ENCODE measurements around the gene ZNF275.

Gene ZNF275

DNA sequence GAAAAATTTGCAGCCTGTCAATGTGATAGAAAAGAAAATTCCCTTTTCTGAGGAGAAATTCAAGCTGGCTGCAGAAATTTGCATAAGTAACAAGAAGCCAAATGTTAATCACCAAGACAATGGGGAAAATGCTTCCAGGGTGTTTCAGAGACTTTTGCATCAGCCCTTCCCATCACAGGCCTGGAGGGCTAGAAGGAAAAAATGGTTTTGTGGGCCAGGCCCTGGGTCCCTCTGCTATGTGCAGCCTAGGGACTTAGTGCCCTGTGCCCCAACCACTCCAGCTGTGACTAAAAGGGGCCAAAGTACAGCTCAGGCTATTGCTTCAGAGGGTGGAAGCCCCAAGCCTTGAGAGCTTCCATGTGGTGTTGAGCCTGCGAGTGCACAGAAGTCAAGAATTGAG, 23.9 kb downstream of the ZNF275 start:
- Mint-ChIP-seq H3K36me3 (peaks cover 0 to 24% of the 10 kb centered on the region in 2 donors), H3K4me1 (no peaks in the 10 kb centered on the region), H3K9me3 (peaks cover 2 to 8% of the 10 kb centered on the region in 2 donors)

GRCh38 chrX:153361781-153362397, 27.9 kb downstream of the ZNF275 start:
- peaks cover 0 to 16% of the 10 kb centered on the region in 2 donors for H3K36me3 Mint-ChIP-seq
- ATAC-seq (replicated peaks) (no peak), DNase-seq (no peak)
- H3K4me3 Mint-ChIP-seq, result no peak overlapping the region
- no peaks in the 10 kb centered on the region for H3K4me1 Mint-ChIP-seq
- H3K9me3 Mint-ChIP-seq, result peaks cover 2 to 8% of the 10 kb centered on the region in 2 donors
- no peaks in the 10 kb centered on the region for H3K27me3 Mint-ChIP-seq
- H3K27ac Mint-ChIP-seq, result no peak overlapping the region

More for the DNA sequence above, 23.9 kb downstream of the ZNF275 start:
- no peak for ATAC-seq (replicated peaks)
- no peak overlapping the region for H3K4me3 Mint-ChIP-seq
- no peak for DNase-seq
- H3K27ac Mint-ChIP-seq, result no peak overlapping the region
- H3K27me3 Mint-ChIP-seq, result no peaks in the 10 kb centered on the region

- H3K4me1 Mint-ChIP-seq, result no peaks in the 10 kb centered on the region
- H3K9me3 Mint-ChIP-seq, result no peaks in the 10 kb centered on the region
- no peak overlapping the region for H3K27ac Mint-ChIP-seq
- H3K36me3 Mint-ChIP-seq, result no peaks in the 10 kb centered on the region
- no peak overlapping the region for H3K4me3 Mint-ChIP-seq
- no peak for DNase-seq
- ATAC-seq (replicated peaks), result no peak
- H3K27me3 Mint-ChIP-seq, result no peaks in the 10 kb centered on the region
Measured at GRCh38 chrX:153365670-153366069, 31.7 kb downstream of the ZNF275 start.

DNA sequence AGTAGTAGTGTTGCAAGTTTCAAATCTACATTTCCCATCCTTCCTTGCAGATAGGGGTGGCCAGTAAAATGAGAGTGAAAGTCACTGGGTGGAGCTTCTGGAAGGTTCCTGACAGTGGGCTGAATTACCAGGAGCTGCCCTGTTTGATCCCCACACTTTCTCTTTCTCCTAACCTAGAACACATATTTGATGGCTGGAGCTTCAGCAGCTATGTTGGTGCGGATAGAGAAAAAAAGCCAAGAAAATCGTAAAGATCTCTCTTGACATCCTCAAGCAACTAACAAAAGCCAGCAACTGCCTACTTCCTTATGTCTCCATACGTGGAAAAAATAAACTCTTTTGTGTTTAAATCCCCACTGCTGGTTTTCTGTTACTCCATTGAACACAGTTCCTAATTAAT, 32.2 kb downstream of the ZNF275 start:
- H3K27me3 Mint-ChIP-seq, result no peaks in the 10 kb centered on the region
- H3K4me1 Mint-ChIP-seq, result no peaks in the 10 kb centered on the region
- H3K9me3 Mint-ChIP-seq, result no peaks in the 10 kb centered on the region
- H3K4me3 Mint-ChIP-seq, result no peak overlapping the region
- DNase-seq, result no peak
- no peak for ATAC-seq (replicated peaks)
- no peak overlapping the region for H3K27ac Mint-ChIP-seq
- no peaks in the 10 kb centered on the region for H3K36me3 Mint-ChIP-seq

GRCh38 chrX:153366878-153367538, 33.1 kb downstream of the ZNF275 start:
- H3K27me3 Mint-ChIP-seq, result no peaks in the 10 kb centered on the region
- H3K4me3 Mint-ChIP-seq, result no peak overlapping the region
- no peak for DNase-seq
- ATAC-seq (replicated peaks), result no peak
- H3K27ac Mint-ChIP-seq, result no peak overlapping the region
- H3K4me1 Mint-ChIP-seq, result no peaks in the 10 kb centered on the region
- no peaks in the 10 kb centered on the region for H3K9me3 Mint-ChIP-seq
- no peaks in the 10 kb centered on the region for H3K36me3 Mint-ChIP-seq

GRCh38 chrX:153370293-153371055, 36.5 kb downstream of the ZNF275 start:
- Mint-ChIP-seq H3K27me3 (peaks cover 5 to 7% of the 10 kb centered on the region in 2 donors), H3K36me3 (no peaks in the 10 kb centered on the region), H3K4me3 (no peak overlapping the region), H3K9me3 (no peaks in the 10 kb centered on the region), H3K27ac (no peak overlapping the region), H3K4me1 (no peaks in the 10 kb centered on the region)
- DNase-seq (no peak), ATAC-seq (replicated peaks) (no peak)

GRCh38 chrX:153371256-153371655, 37.3 kb downstream of the ZNF275 start:
- no peak for ATAC-seq (replicated peaks)
- Mint-ChIP-seq H3K36me3 (no peaks in the 10 kb centered on the region), H3K9me3 (no peaks in the 10 kb centered on the region), H3K4me1 (no peaks in the 10 kb centered on the region), H3K27ac (no peak overlapping the region), H3K27me3 (peaks cover 5 to 7% of the 10 kb centered on the region in 2 donors), H3K4me3 (no peak overlapping the region)
- DNase-seq, result no peak

DNA sequence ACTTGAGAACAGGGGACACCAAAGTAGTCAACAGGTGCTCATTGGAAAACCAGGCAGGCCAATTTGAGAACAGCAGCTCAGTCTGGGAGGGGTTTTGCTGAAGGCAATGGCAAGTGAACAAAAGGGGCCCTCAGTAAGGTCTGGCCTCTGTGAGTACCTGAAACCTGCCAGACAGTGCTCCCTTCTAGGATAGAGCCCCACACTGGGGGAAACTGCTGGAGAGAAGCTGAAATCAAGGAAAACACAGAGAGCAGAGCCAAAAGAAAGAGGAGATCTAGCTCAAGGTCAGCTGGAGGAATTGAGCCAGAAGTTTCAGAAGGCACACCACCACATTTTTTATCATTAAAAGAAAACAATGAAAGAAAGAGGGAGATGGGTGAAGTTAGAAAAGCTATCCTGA, 39.0 kb downstream of the ZNF275 start:
- Mint-ChIP-seq H3K4me1 (no peaks in the 10 kb centered on the region), H3K4me3 (no peak overlapping the region), H3K9me3 (no peaks in the 10 kb centered on the region), H3K27ac (no peak overlapping the region), H3K36me3 (no peaks in the 10 kb centered on the region), H3K27me3 (peaks cover 5 to 7% of the 10 kb centered on the region in 2 donors)
- DNase-seq (no peak), ATAC-seq (replicated peaks) (no peak)

- peaks cover 5 to 7% of the 10 kb centered on the region in 2 donors for H3K27me3 Mint-ChIP-seq
- no peak for DNase-seq
- H3K36me3 Mint-ChIP-seq, result no peaks in the 10 kb centered on the region
- no peaks in the 10 kb centered on the region for H3K9me3 Mint-ChIP-seq
- H3K4me3 Mint-ChIP-seq, result no peak overlapping the region
- H3K4me1 Mint-ChIP-seq, result no peaks in the 10 kb centered on the region
- no peak for ATAC-seq (replicated peaks)
- no peak overlapping the region for H3K27ac Mint-ChIP-seq
Measured at GRCh38 chrX:153374426-153374825, 40.5 kb downstream of the ZNF275 start.

DNA sequence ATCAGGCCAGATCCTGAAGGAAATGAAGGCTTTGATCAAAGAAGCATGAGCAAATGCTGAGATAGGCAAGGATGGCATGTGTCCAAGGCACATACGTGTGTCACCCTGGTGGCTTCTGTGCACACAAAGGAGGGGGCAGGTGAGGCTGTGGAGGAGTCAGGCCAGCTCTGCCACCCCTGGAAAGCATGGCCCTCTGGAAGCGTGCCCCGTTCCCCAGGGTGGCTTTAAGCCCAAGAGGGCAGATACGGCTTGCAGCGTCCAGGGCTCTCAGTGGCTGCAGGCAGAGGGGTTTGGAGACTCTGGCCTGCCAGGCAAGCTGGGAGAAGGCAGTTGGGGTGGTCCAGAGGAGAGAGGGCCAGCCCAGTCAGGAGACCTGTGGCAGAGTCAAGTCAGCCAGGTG, 41.6 kb downstream of the ZNF275 start:
- Mint-ChIP-seq H3K4me3 (no peak overlapping the region), H3K36me3 (no peaks in the 10 kb centered on the region), H3K27ac (no peak overlapping the region), H3K4me1 (no peaks in the 10 kb centered on the region), H3K9me3 (no peaks in the 10 kb centered on the region), H3K27me3 (peaks cover 5 to 7% of the 10 kb centered on the region in 2 donors)
- no peak for ATAC-seq (replicated peaks)
- DNase-seq, result no peak

- Mint-ChIP-seq H3K27me3 (peaks cover 3 to 7% of the 10 kb centered on the region in 2 donors), H3K36me3 (no peaks in the 10 kb centered on the region)
- no peak for ATAC-seq (replicated peaks)
Measured at GRCh38 chrX:153377727-153378126, 43.8 kb downstream of the ZNF275 start.

DNA sequence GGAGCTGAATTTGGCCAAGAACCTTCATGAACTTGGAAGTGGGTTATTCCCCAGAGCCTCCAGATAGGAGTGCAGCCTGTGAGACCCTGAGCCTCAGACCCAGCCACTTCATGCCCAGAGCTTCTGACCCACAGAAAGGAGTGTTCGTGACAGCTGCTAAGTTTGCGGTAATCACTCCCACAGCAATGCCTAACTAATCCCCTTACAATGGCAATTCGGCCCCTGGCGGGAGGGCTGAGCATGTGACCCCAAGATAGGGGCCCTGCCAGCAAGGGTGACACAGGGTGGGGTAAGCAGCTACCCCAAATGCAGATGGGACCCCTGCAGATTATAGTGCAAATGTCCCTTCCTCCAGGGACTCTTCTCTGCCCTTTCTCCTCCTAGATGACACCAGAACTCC, 44.7 kb downstream of the ZNF275 start:
- Mint-ChIP-seq H3K27me3 (peaks cover 0 to 7% of the 10 kb centered on the region in 2 donors), H3K27ac (no peak overlapping the region), H3K4me1 (no peaks in the 10 kb centered on the region), H3K9me3 (no peaks in the 10 kb centered on the region), H3K4me3 (no peak overlapping the region), H3K36me3 (no peaks in the 10 kb centered on the region)
- ATAC-seq (replicated peaks) (no peak), DNase-seq (no peak)

More at GRCh38 chrX:153377727-153378126, 43.8 kb downstream of the ZNF275 start:
- no peaks in the 10 kb centered on the region for H3K4me1 Mint-ChIP-seq
- H3K9me3 Mint-ChIP-seq, result no peaks in the 10 kb centered on the region
- no peak for DNase-seq
- H3K4me3 Mint-ChIP-seq, result no peak overlapping the region
- H3K27ac Mint-ChIP-seq, result no peak overlapping the region

DNA sequence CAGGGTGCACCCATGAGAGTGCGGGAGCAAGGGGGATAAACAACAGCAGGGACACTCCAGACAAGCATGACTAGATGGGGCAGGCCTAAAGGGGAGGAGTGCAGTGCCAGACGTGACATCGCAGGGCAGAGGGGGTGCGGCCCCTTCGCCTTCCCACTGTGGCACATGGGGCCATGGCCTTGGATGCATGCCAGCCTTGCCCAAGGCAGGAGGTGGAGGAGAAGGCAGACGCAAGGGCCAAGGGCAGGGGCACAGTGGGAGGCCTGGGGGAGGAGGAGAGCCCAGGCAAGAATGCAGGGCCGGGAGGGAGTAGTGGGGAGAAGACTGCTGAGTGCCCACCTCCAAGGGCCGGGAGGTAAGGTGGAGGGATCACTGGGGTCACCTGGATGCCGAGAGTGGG, 45.6 kb downstream of the ZNF275 start:
- DNase-seq (no peak), ATAC-seq (replicated peaks) (no peak)
- no peak overlapping the region for H3K4me3 Mint-ChIP-seq
- peaks cover 0 to 3% of the 10 kb centered on the region in 2 donors for H3K27me3 Mint-ChIP-seq
- H3K9me3 Mint-ChIP-seq, result no peaks in the 10 kb centered on the region
- no peaks in the 10 kb centered on the region for H3K4me1 Mint-ChIP-seq
- no peaks in the 10 kb centered on the region for H3K36me3 Mint-ChIP-seq
- H3K27ac Mint-ChIP-seq, result no peak overlapping the region

DNA sequence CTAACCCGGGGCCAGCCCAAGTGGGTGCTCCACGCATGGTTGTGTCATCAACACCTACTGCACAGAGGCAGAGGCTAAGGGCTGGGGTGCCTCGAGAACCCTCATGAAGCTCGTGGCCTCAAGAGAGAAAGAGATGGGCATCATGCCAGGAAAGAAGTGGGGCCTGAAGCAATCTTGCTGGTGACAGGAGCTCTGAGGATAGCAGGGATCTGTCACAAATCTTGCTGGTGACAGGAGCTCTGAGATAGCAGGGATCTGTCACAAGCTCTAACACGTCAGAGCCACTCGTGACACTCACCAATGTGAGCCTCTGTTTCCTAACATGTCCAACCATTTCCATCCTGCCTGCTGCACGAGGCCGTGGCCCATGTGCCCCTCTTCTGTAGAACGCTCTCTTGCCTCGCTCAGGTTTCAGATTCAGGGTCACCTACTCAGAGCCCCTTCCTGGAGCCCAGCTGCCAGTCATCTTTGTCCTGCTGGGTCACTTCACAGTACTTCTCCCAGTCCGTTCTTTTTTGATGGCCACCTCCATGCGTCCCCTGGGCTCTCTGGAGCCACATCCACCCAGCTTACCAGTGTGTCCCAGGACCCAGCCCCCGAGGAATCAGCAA, 46.1 kb downstream of the ZNF275 start:
- no peak for DNase-seq
- Mint-ChIP-seq H3K27ac (no peak overlapping the region), H3K4me3 (no peak overlapping the region)

More for the DNA sequence above, 46.1 kb downstream of the ZNF275 start:
- Mint-ChIP-seq H3K4me1 (no peaks in the 10 kb centered on the region), H3K36me3 (no peaks in the 10 kb centered on the region), H3K9me3 (no peaks in the 10 kb centered on the region), H3K27me3 (no peaks in the 10 kb centered on the region)
- no peak for ATAC-seq (replicated peaks)
